Liver (tissue), 3 donors: ENCODE data around the gene CCSAP.

Experiments
- EGR1 ChIP-seq, 2 donors: IDR thresholded peaks; 2 replicates each; pipeline ENCODE4 v1.6.1; 2016 to 2018; ENCODE audit warnings: antibody characterized with exemption in 2 of 2, low read depth in 2 of 2
- FOXA1 ChIP-seq: IDR thresholded peaks from 2 replicates; pipeline ENCODE4 v1.6.1; 2016; ENCODE audit warnings: antibody characterized with exemption
- MAX ChIP-seq: IDR thresholded peaks from 2 replicates; pipeline ENCODE4 v1.6.1; 2016; ENCODE audit warnings: antibody characterized with exemption
- SP1 ChIP-seq: IDR thresholded peaks from 2 replicates; pipeline ENCODE4 v1.6.1; 2018; ENCODE audit warnings: antibody characterized with exemption, mild to moderate bottlenecking
- TAF1 ChIP-seq: conservative IDR thresholded peaks from 2 replicates; pipeline ENCODE4 v1.6.1; 2016; ENCODE audit warnings: antibody characterized with exemption, mild to moderate bottlenecking
- TF ChIP-seq, protein P1 (sequence below): fragments of 150-350 bp; IDR thresholded peaks from 2 replicates; pipeline ENCODE4 v1.5.1; 2017; ENCODE audit warnings: improper control_type of control experiment, low read depth, low read length; ENCODE audit not compliant: missing input control
- TF ChIP-seq, protein P2 (sequence below): IDR thresholded peaks from 2 replicates; pipeline ENCODE4 v1.6.1; 2016; ENCODE audit warnings: antibody characterized with exemption, mild to moderate bottlenecking
- donor health status: healthy.
- donor health status: healthy.

- TF ChIP-seq, protein P1, sequence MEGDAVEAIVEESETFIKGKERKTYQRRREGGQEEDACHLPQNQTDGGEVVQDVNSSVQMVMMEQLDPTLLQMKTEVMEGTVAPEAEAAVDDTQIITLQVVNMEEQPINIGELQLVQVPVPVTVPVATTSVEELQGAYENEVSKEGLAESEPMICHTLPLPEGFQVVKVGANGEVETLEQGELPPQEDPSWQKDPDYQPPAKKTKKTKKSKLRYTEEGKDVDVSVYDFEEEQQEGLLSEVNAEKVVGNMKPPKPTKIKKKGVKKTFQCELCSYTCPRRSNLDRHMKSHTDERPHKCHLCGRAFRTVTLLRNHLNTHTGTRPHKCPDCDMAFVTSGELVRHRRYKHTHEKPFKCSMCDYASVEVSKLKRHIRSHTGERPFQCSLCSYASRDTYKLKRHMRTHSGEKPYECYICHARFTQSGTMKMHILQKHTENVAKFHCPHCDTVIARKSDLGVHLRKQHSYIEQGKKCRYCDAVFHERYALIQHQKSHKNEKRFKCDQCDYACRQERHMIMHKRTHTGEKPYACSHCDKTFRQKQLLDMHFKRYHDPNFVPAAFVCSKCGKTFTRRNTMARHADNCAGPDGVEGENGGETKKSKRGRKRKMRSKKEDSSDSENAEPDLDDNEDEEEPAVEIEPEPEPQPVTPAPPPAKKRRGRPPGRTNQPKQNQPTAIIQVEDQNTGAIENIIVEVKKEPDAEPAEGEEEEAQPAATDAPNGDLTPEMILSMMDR = no peak
- TF ChIP-seq FOXA1 (no peak), EGR1 (IDR thresholded peaks at IDR 0.05; ENCODE audit: low read depth in 2 of 2) (no peak), MAX (no peak), SP1 (no peak), TAF1 (no peak)
- TF ChIP-seq, protein P2, sequence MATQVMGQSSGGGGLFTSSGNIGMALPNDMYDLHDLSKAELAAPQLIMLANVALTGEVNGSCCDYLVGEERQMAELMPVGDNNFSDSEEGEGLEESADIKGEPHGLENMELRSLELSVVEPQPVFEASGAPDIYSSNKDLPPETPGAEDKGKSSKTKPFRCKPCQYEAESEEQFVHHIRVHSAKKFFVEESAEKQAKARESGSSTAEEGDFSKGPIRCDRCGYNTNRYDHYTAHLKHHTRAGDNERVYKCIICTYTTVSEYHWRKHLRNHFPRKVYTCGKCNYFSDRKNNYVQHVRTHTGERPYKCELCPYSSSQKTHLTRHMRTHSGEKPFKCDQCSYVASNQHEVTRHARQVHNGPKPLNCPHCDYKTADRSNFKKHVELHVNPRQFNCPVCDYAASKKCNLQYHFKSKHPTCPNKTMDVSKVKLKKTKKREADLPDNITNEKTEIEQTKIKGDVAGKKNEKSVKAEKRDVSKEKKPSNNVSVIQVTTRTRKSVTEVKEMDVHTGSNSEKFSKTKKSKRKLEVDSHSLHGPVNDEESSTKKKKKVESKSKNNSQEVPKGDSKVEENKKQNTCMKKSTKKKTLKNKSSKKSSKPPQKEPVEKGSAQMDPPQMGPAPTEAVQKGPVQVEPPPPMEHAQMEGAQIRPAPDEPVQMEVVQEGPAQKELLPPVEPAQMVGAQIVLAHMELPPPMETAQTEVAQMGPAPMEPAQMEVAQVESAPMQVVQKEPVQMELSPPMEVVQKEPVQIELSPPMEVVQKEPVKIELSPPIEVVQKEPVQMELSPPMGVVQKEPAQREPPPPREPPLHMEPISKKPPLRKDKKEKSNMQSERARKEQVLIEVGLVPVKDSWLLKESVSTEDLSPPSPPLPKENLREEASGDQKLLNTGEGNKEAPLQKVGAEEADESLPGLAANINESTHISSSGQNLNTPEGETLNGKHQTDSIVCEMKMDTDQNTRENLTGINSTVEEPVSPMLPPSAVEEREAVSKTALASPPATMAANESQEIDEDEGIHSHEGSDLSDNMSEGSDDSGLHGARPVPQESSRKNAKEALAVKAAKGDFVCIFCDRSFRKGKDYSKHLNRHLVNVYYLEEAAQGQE = no peak
Observed at GRCh38 chr1:229272164-229273158, 70.4 kb downstream of the CCSAP start.
